ENCODE results near the gene KCTD16.

KCTD16 gene

DNA sequence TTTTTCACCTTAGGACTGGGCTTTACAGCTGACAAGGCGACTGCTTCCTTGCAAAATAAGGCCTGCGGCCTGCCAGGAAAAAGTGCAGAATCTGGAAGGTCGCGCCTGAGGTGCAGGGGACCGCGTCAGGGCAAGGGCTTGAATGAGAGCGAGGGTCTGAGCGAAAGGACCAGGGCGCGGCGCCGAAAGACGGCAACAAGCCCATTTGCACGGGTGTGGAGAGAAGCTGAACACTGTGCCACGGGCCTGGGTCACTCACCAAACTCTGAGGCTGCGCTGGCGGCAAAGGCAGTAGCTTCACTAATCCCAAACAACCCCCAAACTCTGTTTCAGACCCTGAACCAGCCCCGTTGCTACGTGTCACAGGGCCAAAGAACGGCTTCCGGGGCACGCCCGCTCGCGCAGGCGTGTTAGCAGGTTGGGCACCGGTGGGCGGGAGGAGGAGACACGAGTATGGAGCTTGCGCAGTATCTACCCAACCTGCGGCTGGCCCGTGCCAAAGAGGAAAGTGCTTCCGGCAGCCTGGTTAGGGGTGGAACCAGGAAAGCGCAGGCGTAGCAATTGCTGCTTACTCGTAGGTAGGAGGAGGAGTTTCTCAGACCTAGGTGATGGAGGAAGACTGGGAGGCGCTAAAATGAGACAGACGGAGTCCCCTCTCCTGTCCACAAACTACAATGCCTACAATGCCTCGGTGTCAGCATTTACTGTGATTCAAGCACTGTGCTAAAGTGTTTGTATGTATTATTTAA lies at the start of gene KCTD16, which contains the start of gene YIPF5:
TSS of gene KCTD16 (plus strand) at position 598 of the 749 bp plus-strand sequence.
TSS of gene YIPF5 (minus strand) at position 384 of the 749 bp plus-strand sequence. CDS start 704 bp downstream, outside the sequence.
- TF ChIP-seq CTCF (IDR thresholded peaks at IDR 0.05; ENCODE audit: poor library complexity, severe bottlenecking) = no peak
- Histone ChIP-seq H3K36me3 (ENCODE audit: low read depth) (peaks cover 45% of the 10 kb centered on the region), H3K27me3 (ENCODE audit: insufficient read depth, poor library complexity, severe bottlenecking) (no peaks in the 10 kb centered on the region), H3K9me3 (ENCODE audit: severe bottlenecking) (no peaks in the 10 kb centered on the region), H3K4me1 (ENCODE audit: insufficient read depth, poor library complexity, severe bottlenecking) (peaks cover 26% of the 10 kb centered on the region), H3K4me3 (ENCODE audit: severe bottlenecking) (peak within 1 kb of the TSS; percentile 89), H3K27ac (ENCODE audit: poor library complexity, severe bottlenecking) (peak within 1 kb of the TSS; percentile 24)
- ATAC-seq (ENCODE audit: low read depth) (peak; percentile 99), DNase-seq (ENCODE audit: low spot score) (peak; percentile 99)

GRCh38 chr5:144121577-144121976 lies 49.1 kb upstream of the KCTD16 start:
- ATAC-seq (ENCODE audit: low read depth) (no peak), DNase-seq (ENCODE audit: low spot score) (no peak)
- peaks cover 6% of the 10 kb centered on the region for H3K4me1 ChIP-seq (ENCODE audit: insufficient read depth, poor library complexity, severe bottlenecking)
- H3K27ac ChIP-seq (ENCODE audit: poor library complexity, severe bottlenecking) = no peak overlapping the region
- H3K9me3 ChIP-seq (ENCODE audit: severe bottlenecking) = no peaks in the 10 kb centered on the region
- no peak overlapping the region for H3K4me3 ChIP-seq (ENCODE audit: severe bottlenecking)
- TF ChIP-seq CTCF (IDR thresholded peaks at IDR 0.05; ENCODE audit: poor library complexity, severe bottlenecking) = no peak
- no peaks in the 10 kb centered on the region for H3K36me3 ChIP-seq (ENCODE audit: low read depth)
- no peaks in the 10 kb centered on the region for H3K27me3 ChIP-seq (ENCODE audit: insufficient read depth, poor library complexity, severe bottlenecking)

- no peak for DNase-seq (ENCODE audit: low spot score)
- Histone ChIP-seq H3K9me3 (ENCODE audit: severe bottlenecking) (no peaks in the 10 kb centered on the region), H3K4me3 (ENCODE audit: severe bottlenecking) (no peak overlapping the region), H3K4me1 (ENCODE audit: insufficient read depth, poor library complexity, severe bottlenecking) (peaks cover 6% of the 10 kb centered on the region), H3K27ac (ENCODE audit: poor library complexity, severe bottlenecking) (no peak overlapping the region), H3K36me3 (ENCODE audit: low read depth) (no peaks in the 10 kb centered on the region), H3K27me3 (ENCODE audit: insufficient read depth, poor library complexity, severe bottlenecking) (no peaks in the 10 kb centered on the region)
- no peak for TF ChIP-seq CTCF (IDR thresholded peaks at IDR 0.05; ENCODE audit: poor library complexity, severe bottlenecking)
- ATAC-seq (ENCODE audit: low read depth) = no peak
Measured at GRCh38 chr5:144122081-144122480, 48.6 kb upstream of the KCTD16 start.

GRCh38 chr5:144122641-144123040 lies 48.0 kb upstream of the KCTD16 start:
- Histone ChIP-seq H3K4me1 (ENCODE audit: insufficient read depth, poor library complexity, severe bottlenecking) (peaks cover 6% of the 10 kb centered on the region), H3K36me3 (ENCODE audit: low read depth) (no peaks in the 10 kb centered on the region), H3K9me3 (ENCODE audit: severe bottlenecking) (no peaks in the 10 kb centered on the region), H3K27ac (ENCODE audit: poor library complexity, severe bottlenecking) (no peak overlapping the region), H3K27me3 (ENCODE audit: insufficient read depth, poor library complexity, severe bottlenecking) (no peaks in the 10 kb centered on the region), H3K4me3 (ENCODE audit: severe bottlenecking) (no peak overlapping the region)
- TF ChIP-seq CTCF (IDR thresholded peaks at IDR 0.05; ENCODE audit: poor library complexity, severe bottlenecking) = no peak
- no peak for ATAC-seq (ENCODE audit: low read depth)
- no peak for DNase-seq (ENCODE audit: low spot score)

DNA sequence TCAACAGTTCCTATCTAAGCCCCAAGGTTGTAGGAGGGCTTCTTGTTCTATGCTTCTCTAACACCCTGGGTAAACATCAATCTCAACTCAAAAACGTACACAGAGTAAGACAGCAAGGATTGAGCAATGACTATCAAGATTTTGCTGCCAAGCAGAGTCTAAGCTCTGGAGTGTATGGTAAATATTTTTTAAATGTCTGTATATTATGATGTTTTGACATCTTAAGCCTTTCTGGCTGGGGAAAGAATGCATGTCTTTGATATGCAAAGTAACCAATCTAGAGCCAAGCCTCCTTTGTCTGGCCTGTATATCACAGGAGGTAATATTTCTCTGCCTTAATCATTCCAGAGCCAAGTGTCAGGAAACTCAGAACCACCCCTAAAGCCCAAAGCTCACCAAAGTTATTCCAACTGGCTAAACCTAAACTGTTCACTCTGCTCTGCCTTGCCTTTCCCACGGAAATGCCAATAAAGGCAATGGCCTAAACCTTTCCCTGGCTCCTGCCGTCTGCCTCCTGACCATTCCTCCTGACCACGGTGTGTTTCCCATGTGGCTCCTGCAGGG lies 45.4 kb upstream of the KCTD16 start:
- H3K36me3 ChIP-seq (ENCODE audit: low read depth) = no peaks in the 10 kb centered on the region
- peaks cover 6% of the 10 kb centered on the region for H3K4me1 ChIP-seq (ENCODE audit: insufficient read depth, poor library complexity, severe bottlenecking)
- H3K27ac ChIP-seq (ENCODE audit: poor library complexity, severe bottlenecking) = no peak overlapping the region
- no peak for TF ChIP-seq CTCF (IDR thresholded peaks at IDR 0.05; ENCODE audit: poor library complexity, severe bottlenecking)
- no peaks in the 10 kb centered on the region for H3K27me3 ChIP-seq (ENCODE audit: insufficient read depth, poor library complexity, severe bottlenecking)
- no peaks in the 10 kb centered on the region for H3K9me3 ChIP-seq (ENCODE audit: severe bottlenecking)
- no peak for DNase-seq (ENCODE audit: low spot score)
- ATAC-seq (ENCODE audit: low read depth) = peak; percentile 42
- no peak overlapping the region for H3K4me3 ChIP-seq (ENCODE audit: severe bottlenecking)

All from RWPE2 (cell line).